HepG2 (cell line): Measurements from ENCODE around the gene NME4. TPM values are rescaled to one million over a fixed set of nuclear protein-coding genes. Genes with fewer than 3 reads are reported as not detected.
A peak's percentile ranks its signal among the peaks of the same experiment; 100 is the strongest.

Experiments
- BCL6 ChIP-seq: IDR thresholded peaks from 2 replicates; pipeline ENCODE4 v1.6.1; 2016; ENCODE audit warnings: missing genetic modification reagents, missing compliant biosample characterization
- GATAD2A ChIP-seq: IDR thresholded peaks from 2 replicates; pipeline ENCODE4 v1.6.1; 2016
- HDAC2 ChIP-seq: sonication (generic); formaldehyde crosslinking; IDR thresholded peaks from 2 replicates; pipeline ENCODE4 v1.4.0; 2020; ENCODE audit warnings: missing genetic modification reagents
- HNRNPL ChIP-seq: fragments of 200-400 bp; formaldehyde crosslinking; IDR thresholded peaks from 2 replicates; pipeline ENCODE4 v1.6.1; 2017; ENCODE audit warnings: mild to moderate bottlenecking, low read depth, low read length
- LRRFIP1 ChIP-seq: sonication (generic); formaldehyde crosslinking; conservative IDR thresholded peaks from 2 replicates; pipeline ENCODE4 v1.4.0; 2020; ENCODE audit warnings: missing genetic modification reagents
- PAXIP1 ChIP-seq: sonication (generic); formaldehyde crosslinking; conservative IDR thresholded peaks from 2 replicates; pipeline ENCODE4 v1.4.0; 2020; ENCODE audit warnings: mild to moderate bottlenecking, missing genetic modification reagents, moderate library complexity
- PRDM4 ChIP-seq: sonication (generic); formaldehyde crosslinking; IDR thresholded peaks from 2 replicates; pipeline ENCODE4 v1.9.0; 2021; ENCODE audit warnings: missing genetic modification reagents, borderline replicate concordance
- RBM22 ChIP-seq: fragments of 200-400 bp; formaldehyde crosslinking; optimal IDR thresholded peaks from 2 replicates; pipeline ENCODE3; 2017; ENCODE audit warnings: mild to moderate bottlenecking, low read length, moderate library complexity
- REL ChIP-seq: sonication (generic); formaldehyde crosslinking; conservative IDR thresholded peaks from 2 replicates; pipeline ENCODE4 v1.8.0; 2022; ENCODE audit warnings: mild to moderate bottlenecking, missing genetic modification reagents, moderate library complexity
- SIN3B ChIP-seq: fragments of 150-350 bp; IDR thresholded peaks from 2 replicates; pipeline ENCODE4 v1.6.1; 2014; ENCODE audit warnings: low read length
- SNRNP70 ChIP-seq: fragments of 200-400 bp; formaldehyde crosslinking; IDR thresholded peaks from 2 replicates; pipeline ENCODE4 v1.6.1; 2017; ENCODE audit warnings: mild to moderate bottlenecking, low read depth, low read length, moderate library complexity
- ZBTB34 ChIP-seq: sonication (generic); formaldehyde crosslinking; IDR thresholded peaks from 2 replicates; pipeline ENCODE4 v1.8.0; 2022; ENCODE audit warnings: mild to moderate bottlenecking, missing genetic modification reagents
- ZBTB37 ChIP-seq: sonication (generic); formaldehyde crosslinking; IDR thresholded peaks from 2 replicates; pipeline ENCODE4 v1.4.0; 2020; ENCODE audit warnings: mild to moderate bottlenecking, missing genetic modification reagents
- ZGPAT ChIP-seq: IDR thresholded peaks from 2 replicates; pipeline ENCODE4 v1.6.1; 2016; ENCODE audit warnings: mild to moderate bottlenecking
- ZSCAN25 ChIP-seq: sonication (generic); formaldehyde crosslinking; IDR thresholded peaks from 2 replicates; pipeline ENCODE4 v1.8.0; 2022; ENCODE audit warnings: mild to moderate bottlenecking, missing genetic modification reagents
- polyA plus RNA-seq, 8 experiments: library from polyadenylated mRNA; depleted of rRNA in 3 of 8; stranded (reverse) in 7 of 8; unstranded in 1 of 8; fragments of >200 nt; fragmentation: Illumina TruSeq in 4 of 8; extraction: Trizol in 4 of 8; gene quantifications; 2 replicates each; pipeline versions ENCODE4 v1.2.1 to v1.2.3, GENCODE V29; 2011 to 2016; ENCODE audit warnings: low read depth in 4 of 8, missing spikeins in 1 of 8, mixed read lengths in 1 of 8; ENCODE audit not compliant: insufficient read depth in 1 of 8
- total RNA-seq, 5 experiments: library from RNA; depleted of rRNA; stranded (reverse); fragments of >200 nt; fragmentation: Illumina TruSeq; extraction: Trizol; gene quantifications; 2 replicates each; pipeline ENCODE4 v1.2.3, GENCODE V29; 2016; ENCODE audit warnings: low read depth in 1 of 5

The NME4 gene
- total and polyA plus RNA-seq, 2 of the 13 experiments (the other 11 are each of a cell fraction or from before 2014, with no cell fraction given): 121 to 263 TPM

GRCh38 chr16:361872-362701 is 34.9 kb upstream of the NME4 start (continued):
- TF ChIP-seq HDAC2: peak; percentile 92
- no peak for TF ChIP-seq RBM22
- TF ChIP-seq BCL6 (CRISPR knock-in tag): no peak
- no peak for TF ChIP-seq ZBTB37 (CRISPR knock-in tag)
- peak; percentile 98 for TF ChIP-seq HNRNPL
- TF ChIP-seq LRRFIP1: no peak
- TF ChIP-seq SIN3B: no peak
- peak; percentile 79; the same call in 1 of the 2 replicates for TF ChIP-seq ZBTB34 (CRISPR knock-in tag)
- TF ChIP-seq GATAD2A (CRISPR knock-in tag): peak; percentile 71
- TF ChIP-seq ZGPAT: peak; percentile 58; the same call in 1 of the 2 replicates
- peak; percentile 85 for TF ChIP-seq ZSCAN25 (CRISPR knock-in tag)
- TF ChIP-seq SNRNP70: no peak
- no peak for TF ChIP-seq REL (CRISPR knock-in tag)
- no peak for TF ChIP-seq PRDM4 (CRISPR knock-in tag)
- peak; percentile 88 for TF ChIP-seq PAXIP1 (CRISPR knock-in tag)
